Endothelial cell (in vitro differentiated cells): ENCODE measurements around the gene GRM8. TPM values are rescaled to one million over a fixed set of nuclear protein-coding genes. Genes with fewer than 3 reads are reported as not detected.

Experiments
- DNase-seq: peaks from one replicate; pipeline ENCODE4 v3.0.0; 2021; ENCODE audit warnings: low spot score
- H3K27ac Mint-ChIP-seq: one replicate; pipeline ENCODE4 v1.8.0; 2021; ENCODE audit warnings: mixed read lengths, inconsistent platforms; ENCODE audit not compliant: unreplicated experiment
- H3K27me3 Mint-ChIP-seq: one replicate; pipeline ENCODE4 v1.8.0; 2021; ENCODE audit warnings: mild to moderate bottlenecking, moderate library complexity, mixed read lengths, inconsistent platforms; ENCODE audit not compliant: unreplicated experiment
- H3K36me3 Mint-ChIP-seq: one replicate; pipeline ENCODE4 v1.8.0; 2021; ENCODE audit warnings: mild to moderate bottlenecking, low read depth, mixed read lengths, inconsistent platforms; ENCODE audit not compliant: unreplicated experiment
- H3K4me1 Mint-ChIP-seq: one replicate; pipeline ENCODE4 v1.8.0; 2021; ENCODE audit warnings: mild to moderate bottlenecking, mixed read lengths, inconsistent platforms; ENCODE audit not compliant: unreplicated experiment
- H3K4me3 Mint-ChIP-seq: one replicate; pipeline ENCODE4 v1.8.0; 2021; ENCODE audit warnings: mild to moderate bottlenecking, mixed read lengths, inconsistent platforms; ENCODE audit not compliant: unreplicated experiment
- H3K9me3 Mint-ChIP-seq: one replicate; pipeline ENCODE4 v1.8.0; 2021; ENCODE audit warnings: mixed read lengths, inconsistent platforms; ENCODE audit not compliant: unreplicated experiment
- CTCF ChIP-seq: fragments of 200-600 bp; sonication (generic); IDR thresholded peaks from one replicate; pipeline ENCODE4 v1.5.0; 2021; ENCODE audit warnings: antibody characterized with exemption; ENCODE audit not compliant: unreplicated experiment
- total RNA-seq: library from RNA; stranded (reverse); fragmentation: NEBNext Ultra II Directional; extraction: Animal tissue kit (Norgen Biotek cat#: 25700); gene quantifications from one replicate; pipeline ENCODE4 v1.2.1, GENCODE V29; 2021; ENCODE audit not compliant: unreplicated experiment

The GRM8 gene
- total RNA-seq, 1 donor from 2014 or later: 1.5 TPM

GRCh38 chr7:126656165-126656564 lies 596.6 kb downstream of the GRM8 start:
- no peak for DNase-seq
- Mint-ChIP-seq H3K27ac (no peak overlapping the region), H3K4me3 (no peak overlapping the region), H3K36me3 (no peaks in the 10 kb centered on the region), H3K27me3 (no peaks in the 10 kb centered on the region), H3K4me1 (no peaks in the 10 kb centered on the region), H3K9me3 (no peaks in the 10 kb centered on the region)
- TF ChIP-seq CTCF: no peak

- TF ChIP-seq CTCF: no peak
- H3K27me3 Mint-ChIP-seq: no peaks in the 10 kb centered on the region
- DNase-seq: no peak
- H3K4me3 Mint-ChIP-seq: no peak overlapping the region
- H3K9me3 Mint-ChIP-seq: no peaks in the 10 kb centered on the region
- H3K4me1 Mint-ChIP-seq: no peaks in the 10 kb centered on the region
- H3K36me3 Mint-ChIP-seq: no peaks in the 10 kb centered on the region
- no peak overlapping the region for H3K27ac Mint-ChIP-seq
Observed at GRCh38 chr7:126637538-126637937, 615.2 kb downstream of the GRM8 start.

GRCh38 chr7:126635545-126635944 lies 617.2 kb downstream of the GRM8 start:
- Mint-ChIP-seq H3K9me3 (no peaks in the 10 kb centered on the region), H3K4me1 (no peaks in the 10 kb centered on the region), H3K36me3 (no peaks in the 10 kb centered on the region), H3K4me3 (no peak overlapping the region), H3K27ac (no peak overlapping the region), H3K27me3 (no peaks in the 10 kb centered on the region)
- TF ChIP-seq CTCF: no peak
- DNase-seq: no peak

- Mint-ChIP-seq H3K9me3 (no peaks in the 10 kb centered on the region), H3K27me3 (no peaks in the 10 kb centered on the region), H3K4me1 (no peaks in the 10 kb centered on the region), H3K36me3 (no peaks in the 10 kb centered on the region), H3K4me3 (no peak overlapping the region), H3K27ac (no peak overlapping the region)
- peak; percentile 65 for TF ChIP-seq CTCF
- DNase-seq: peak; percentile 44
Observed at GRCh38 chr7:126608339-126608776, 644.4 kb downstream of the GRM8 start.

GRCh38 chr7:126606331-126606730 lies 646.4 kb downstream of the GRM8 start:
- no peaks in the 10 kb centered on the region for H3K36me3 Mint-ChIP-seq

More at GRCh38 chr7:126606331-126606730, 646.4 kb downstream of the GRM8 start:
- H3K4me3 Mint-ChIP-seq: no peak overlapping the region
- H3K4me1 Mint-ChIP-seq: no peaks in the 10 kb centered on the region
- no peaks in the 10 kb centered on the region for H3K27me3 Mint-ChIP-seq
- H3K9me3 Mint-ChIP-seq: no peaks in the 10 kb centered on the region
- no peak for DNase-seq
- TF ChIP-seq CTCF: no peak
- no peak overlapping the region for H3K27ac Mint-ChIP-seq
